H1 (cell line): Measurements from ENCODE around the gene DGKI.

Source experiments
- CHD2 ChIP-seq: IDR thresholded peaks from 2 replicates; pipeline ENCODE4 v1.6.1; 2012; ENCODE audit warnings: low read length, improper control_type of control experiment
- KDM1A ChIP-seq: fragments of 200-600, 300-600 bp; sonication (generic); IDR thresholded peaks from 2 replicates; pipeline ENCODE4 v1.7.1; 2016; ENCODE audit warnings: mild to moderate bottlenecking, low read length, borderline replicate concordance
- MAX ChIP-seq: IDR thresholded peaks from 2 replicates; pipeline ENCODE4 v1.6.1; 2012; ENCODE audit warnings: inconsistent platforms
- POLR2A ChIP-seq, 2 experiments: IDR thresholded peaks; 1 replicate in 1 of 2; 2 replicates in 1 of 2; pipeline ENCODE4 v1.6.1; 2011; ENCODE audit warnings: low read depth in 2 of 2, low read length in 2 of 2, mild to moderate bottlenecking in 2 of 2; ENCODE audit errors: control extremely low read depth in 1 of 2
- SIX5 ChIP-seq: IDR thresholded peaks from 2 replicates; pipeline ENCODE4 v1.6.1; 2011; ENCODE audit warnings: mild to moderate bottlenecking, low read depth, low read length
- TCF12 ChIP-seq: IDR thresholded peaks from 2 replicates; pipeline ENCODE4 v1.6.1; 2011; ENCODE audit warnings: low read depth, mild to moderate bottlenecking, low read length
- USF2 ChIP-seq: IDR thresholded peaks from 2 replicates; pipeline ENCODE4 v1.6.1; 2011; ENCODE audit warnings: low read length, improper control_type of control experiment

DNA sequence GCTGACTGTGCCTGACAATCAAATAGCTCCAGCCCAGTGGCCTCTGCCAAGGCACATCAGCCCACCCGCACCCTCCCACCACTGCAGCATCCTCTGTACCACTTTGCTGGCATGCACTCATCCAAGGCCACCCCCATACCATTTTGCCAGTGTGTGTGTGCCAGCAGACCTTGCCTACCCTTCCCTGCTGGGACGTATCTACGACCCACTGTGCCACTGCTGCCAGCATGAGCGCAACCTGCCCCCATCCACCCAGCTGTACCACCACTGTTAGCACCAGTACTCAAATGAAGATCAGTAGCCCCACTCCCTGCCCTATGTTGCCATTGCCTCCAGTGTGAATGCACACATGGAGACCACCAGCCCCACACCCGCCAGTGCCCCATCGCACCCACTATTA, 353.9 kb downstream of the DGKI start:
- no peak for TF ChIP-seq MAX
- no peak for TF ChIP-seq TCF12
- no peak for TF ChIP-seq SIX5
- TF ChIP-seq USF2 = no peak
- TF ChIP-seq CHD2 = no peak
- no peak for TF ChIP-seq KDM1A
- no peak for TF ChIP-seq POLR2A (IDR thresholded peaks at IDR 0.05; ENCODE audit: control extremely low read depth in 1 of 2, low read depth in 2 of 2, low read length in 2 of 2)
